Measurements from ENCODE around the gene FAM89A. TPM values are rescaled to one million over a fixed set of nuclear protein-coding genes. Genes with fewer than 3 reads are reported as not detected.

Gene FAM89A
- total RNA-seq, 2 donors from 2014 or later: 14.3 to 35.3 TPM

DNA sequence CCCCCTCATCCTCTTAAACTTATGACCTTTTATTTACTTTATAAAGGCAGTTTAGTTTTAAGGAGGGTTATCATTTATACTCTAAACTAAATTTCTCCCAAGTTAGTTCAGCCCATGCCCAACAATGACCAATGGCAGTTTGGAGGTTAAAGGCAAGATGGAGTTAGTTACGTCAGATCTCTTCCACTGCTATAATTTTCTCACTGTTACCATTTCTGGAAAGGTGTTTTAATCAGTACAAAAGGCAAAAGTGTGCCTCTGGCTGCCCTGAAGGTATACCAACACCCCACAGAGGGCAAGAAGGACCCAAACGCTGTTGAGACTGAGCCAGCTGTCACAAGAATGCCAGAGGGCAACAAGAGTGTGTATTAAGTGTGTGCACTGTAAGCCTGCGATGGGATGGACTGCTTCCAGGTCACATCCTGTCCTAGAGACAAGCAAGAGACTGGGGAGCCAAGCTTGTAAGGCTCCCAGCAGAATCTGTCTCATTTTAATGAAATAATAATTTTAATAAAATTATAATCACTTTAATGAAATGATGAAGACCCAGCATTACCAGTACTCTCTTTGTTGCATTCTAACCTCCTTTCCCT, 32.5 kb upstream of the FAM89A start:
- peaks cover 32% of the 10 kb centered on the region for H3K4me1 ChIP-seq
- DNase-seq (peak in 2 of 4 donors; percentile 32 to 37), ATAC-seq (no peak)
- H3K27ac ChIP-seq: no peak overlapping the region
- H3K27me3 ChIP-seq: no peaks in the 10 kb centered on the region
- no peak overlapping the region for H3K4me3 ChIP-seq
- intact Hi-C loops (cut with DNase I): no loop called here
- WGBS, 2 donors: 50 to 60% methylated on average over 3 of the region's 3 CpGs
- no peaks in the 10 kb centered on the region for H3K36me3 ChIP-seq (replicated peaks in 1 of 2; ENCODE audit: insufficient read depth in 1 of 2, low read depth in 2 of 2)
- H3K9me3 ChIP-seq: no peaks in the 10 kb centered on the region
- no peak for TF ChIP-seq CTCF (IDR thresholded peaks at IDR 0.05)
- no peak for TF ChIP-seq POLR2A (IDR thresholded peaks at IDR 0.05)

- Histone ChIP-seq H3K4me3 (no peak overlapping the region), H3K36me3 (replicated peaks in 1 of 2; ENCODE audit: insufficient read depth in 1 of 2, low read depth in 2 of 2) (no peaks in the 10 kb centered on the region), H3K4me1 (peaks cover 32% of the 10 kb centered on the region), H3K27ac (no peak overlapping the region), H3K9me3 (no peaks in the 10 kb centered on the region), H3K27me3 (no peaks in the 10 kb centered on the region)
- WGBS, 2 donors: 89% methylated on average over 6 of the region's 6 CpGs
- DNase-seq (no peak), ATAC-seq (no peak)
- TF ChIP-seq CTCF (IDR thresholded peaks at IDR 0.05): no peak
- TF ChIP-seq POLR2A (IDR thresholded peaks at IDR 0.05): no peak
- intact Hi-C loops (cut with DNase I): no loop called here
Observed at GRCh38 chr1:231072041-231072440, 32.0 kb upstream of the FAM89A start.

DNA sequence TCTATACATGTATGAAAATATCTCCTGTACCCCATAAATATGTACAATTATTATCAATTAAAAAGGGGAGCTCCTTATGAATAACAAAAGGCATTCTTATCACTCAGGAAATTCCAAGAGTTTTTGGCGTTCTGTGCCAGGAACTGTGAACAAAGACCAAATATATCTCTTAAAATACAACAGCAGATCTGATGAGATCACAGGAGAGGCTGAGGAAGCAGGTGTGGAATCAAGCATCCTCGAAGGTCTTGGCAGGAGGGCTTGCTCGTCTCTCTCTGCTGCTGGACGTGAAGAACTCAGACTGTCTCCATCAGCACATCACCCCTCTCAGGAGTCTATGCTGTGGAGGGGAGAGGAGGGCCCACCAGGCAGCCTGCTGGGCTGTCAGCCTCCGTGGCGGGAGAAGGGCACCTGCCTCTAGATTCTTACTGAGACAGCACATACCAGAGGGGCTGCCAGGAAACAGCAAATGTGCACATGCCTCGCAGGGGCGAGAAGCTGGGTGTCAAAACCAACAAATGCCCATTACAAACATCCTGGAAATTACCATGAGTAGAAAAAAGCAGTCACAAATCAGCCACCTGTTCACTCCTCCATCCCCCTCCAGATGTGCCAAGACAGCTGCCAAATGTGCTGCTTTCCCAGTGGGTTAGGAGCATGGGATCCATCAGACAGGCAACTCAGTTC, 30.8 kb upstream of the FAM89A start:
- WGBS, 2 donors: 38 to 52% methylated on average over 5 to 8 of the region's 8 CpGs
- TF ChIP-seq POLR2A (IDR thresholded peaks at IDR 0.05): no peak
- no peak for TF ChIP-seq CTCF (IDR thresholded peaks at IDR 0.05)

DNA sequence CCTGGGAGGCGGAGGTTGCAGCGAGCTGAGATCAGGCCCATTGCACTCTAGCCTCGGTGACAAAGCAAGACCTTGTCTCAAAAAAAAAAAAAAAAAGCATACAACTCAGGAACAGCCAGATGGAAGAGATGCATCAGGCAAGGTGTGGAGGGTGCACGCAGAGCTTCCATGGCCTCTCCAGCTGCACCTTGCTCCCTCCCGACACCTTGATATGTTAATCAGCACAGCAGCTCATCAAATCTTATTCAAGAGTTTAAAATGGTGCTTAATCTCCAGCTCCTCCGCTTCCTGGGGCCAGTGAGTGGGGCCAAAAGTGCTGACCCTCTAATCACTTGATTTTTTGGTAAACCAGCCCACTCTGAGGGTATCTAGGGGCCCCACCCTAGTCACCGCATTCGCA, 29.3 kb upstream of the FAM89A start:
- no peak for ATAC-seq
- H3K27ac ChIP-seq: no peak overlapping the region
- H3K27me3 ChIP-seq: no peaks in the 10 kb centered on the region
- H3K36me3 ChIP-seq (replicated peaks in 1 of 2; ENCODE audit: insufficient read depth in 1 of 2, low read depth in 2 of 2): no peaks in the 10 kb centered on the region
- no peaks in the 10 kb centered on the region for H3K9me3 ChIP-seq
- intact Hi-C loops (cut with DNase I): no loop called here
- no peak overlapping the region for H3K4me3 ChIP-seq
- WGBS, 2 donors: 79 to 94% methylated on average over 8 of the region's 8 CpGs
- TF ChIP-seq POLR2A (IDR thresholded peaks at IDR 0.05): no peak
- no peak for TF ChIP-seq CTCF (IDR thresholded peaks at IDR 0.05)
- peaks cover 7% of the 10 kb centered on the region for H3K4me1 ChIP-seq
- DNase-seq: no peak

More for the DNA sequence above, 30.8 kb upstream of the FAM89A start:
- ATAC-seq (no peak), DNase-seq (no peak)
- Histone ChIP-seq H3K27me3 (no peaks in the 10 kb centered on the region), H3K9me3 (no peaks in the 10 kb centered on the region), H3K36me3 (replicated peaks in 1 of 2; ENCODE audit: insufficient read depth in 1 of 2, low read depth in 2 of 2) (no peaks in the 10 kb centered on the region), H3K4me3 (no peak overlapping the region), H3K27ac (no peak overlapping the region), H3K4me1 (peaks cover 23% of the 10 kb centered on the region)
- intact Hi-C loops (cut with DNase I): no loop called here

DNA sequence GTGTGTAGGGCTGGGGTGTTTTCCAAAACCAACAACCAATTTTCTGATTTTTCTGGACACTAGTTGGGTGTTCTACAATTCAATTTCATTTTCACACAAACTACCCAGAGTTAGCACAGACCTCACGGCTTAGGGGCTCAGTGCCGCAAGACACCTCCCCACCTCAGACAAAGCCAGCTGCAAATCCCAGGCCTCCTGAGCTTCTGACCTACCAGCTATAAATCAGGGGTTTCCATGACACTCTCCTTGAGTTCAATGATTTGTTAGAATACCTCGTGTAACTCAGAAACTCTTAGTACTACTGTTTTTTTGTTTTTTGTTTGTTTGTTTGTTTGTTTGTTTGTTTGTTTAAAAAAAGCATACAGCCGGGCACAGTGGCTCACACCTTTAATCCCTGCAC, 28.7 kb upstream of the FAM89A start:
- Histone ChIP-seq H3K4me3 (no peak overlapping the region), H3K4me1 (peaks cover 2% of the 10 kb centered on the region), H3K27ac (no peak overlapping the region), H3K27me3 (no peaks in the 10 kb centered on the region), H3K36me3 (replicated peaks in 1 of 2; ENCODE audit: insufficient read depth in 1 of 2, low read depth in 2 of 2) (no peaks in the 10 kb centered on the region), H3K9me3 (no peaks in the 10 kb centered on the region)
- DNase-seq (no peak), ATAC-seq (no peak)
- intact Hi-C loops (cut with DNase I): no loop called here
- WGBS, 2 donors: 79 to 83% methylated on average over 4 of the region's 4 CpGs
- TF ChIP-seq CTCF (IDR thresholded peaks at IDR 0.05) (no peak), POLR2A (IDR thresholded peaks at IDR 0.05) (no peak)
